Bronchial epithelial cell (primary cell): ENCODE measurements around the gene SIRPG. TPM values are rescaled to one million over a fixed set of nuclear protein-coding genes. Genes with fewer than 3 reads are reported as not detected.
A peak's percentile ranks its signal among the peaks of the same experiment; 100 is the strongest.

Experiments
- DNase-seq: peaks from one replicate; pipeline ENCODE4 v3.0.0-alpha.2; 2010; ENCODE audit warnings: low read depth
- FAIRE-seq: peaks from 2 replicates; lab custom pipeline; 2011; peaks lifted over from hg19 to GRCh38; lab: Jason Lieb, UNC
- H3K27me3 ChIP-seq: 2 replicates; pipeline ENCODE4 v1.5.1; 2011; ENCODE audit warnings: low read length; ENCODE audit not compliant: control insufficient read depth, insufficient read depth
- H3K36me3 ChIP-seq: 2 replicates; pipeline ENCODE4 v1.5.1; 2011; ENCODE audit warnings: low read length; ENCODE audit not compliant: control insufficient read depth, insufficient read depth
- H3K4me3 ChIP-seq: 2 replicates; pipeline ENCODE4 v1.5.1; 2011; ENCODE audit warnings: mild to moderate bottlenecking, low read depth, low read length, control low read depth
- total RNA-seq: library from RNA; depleted of rRNA; stranded (reverse); fragments of >200 nt; gene quantifications from 2 replicates; pipeline ENCODE4 v1.2.1, GENCODE V29; 2014
- TF ChIP-seq, protein P1 (sequence below): IDR thresholded peaks from 2 replicates; pipeline ENCODE4 v1.5.1; 2011; ENCODE audit warnings: mild to moderate bottlenecking, moderate library complexity, low read length, control low read depth, inconsistent platforms; ENCODE audit not compliant: insufficient read depth, severe bottlenecking

The SIRPG gene
- total RNA-seq, 1 donor from 2014 or later: not detected

DNA sequence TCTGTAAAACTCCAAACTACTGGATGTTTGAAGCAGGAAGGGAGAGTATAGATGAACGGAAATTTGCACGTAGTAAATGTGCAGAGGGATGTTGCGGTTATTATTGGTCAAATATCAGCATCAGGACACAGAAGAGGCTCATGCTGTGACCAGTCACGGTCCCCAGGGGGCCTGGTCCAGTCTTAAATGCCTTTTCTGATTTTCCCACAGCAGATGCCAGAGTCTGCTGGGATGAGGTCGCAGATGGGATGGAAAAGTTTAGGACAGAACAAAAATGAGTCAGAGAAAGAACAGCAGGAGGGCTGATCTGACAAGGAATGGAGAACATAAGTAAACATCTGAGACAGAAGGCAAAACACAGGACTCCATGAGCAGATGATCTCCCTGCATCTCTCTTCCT lies 11.7 kb upstream of the SIRPG start:
- H3K36me3 ChIP-seq: no peaks in the 10 kb centered on the region
- FAIRE-seq (no peak), DNase-seq (no peak)
- no peak overlapping the region for H3K4me3 ChIP-seq
- peaks cover 3% of the 10 kb centered on the region for H3K27me3 ChIP-seq
- TF ChIP-seq, protein P1, sequence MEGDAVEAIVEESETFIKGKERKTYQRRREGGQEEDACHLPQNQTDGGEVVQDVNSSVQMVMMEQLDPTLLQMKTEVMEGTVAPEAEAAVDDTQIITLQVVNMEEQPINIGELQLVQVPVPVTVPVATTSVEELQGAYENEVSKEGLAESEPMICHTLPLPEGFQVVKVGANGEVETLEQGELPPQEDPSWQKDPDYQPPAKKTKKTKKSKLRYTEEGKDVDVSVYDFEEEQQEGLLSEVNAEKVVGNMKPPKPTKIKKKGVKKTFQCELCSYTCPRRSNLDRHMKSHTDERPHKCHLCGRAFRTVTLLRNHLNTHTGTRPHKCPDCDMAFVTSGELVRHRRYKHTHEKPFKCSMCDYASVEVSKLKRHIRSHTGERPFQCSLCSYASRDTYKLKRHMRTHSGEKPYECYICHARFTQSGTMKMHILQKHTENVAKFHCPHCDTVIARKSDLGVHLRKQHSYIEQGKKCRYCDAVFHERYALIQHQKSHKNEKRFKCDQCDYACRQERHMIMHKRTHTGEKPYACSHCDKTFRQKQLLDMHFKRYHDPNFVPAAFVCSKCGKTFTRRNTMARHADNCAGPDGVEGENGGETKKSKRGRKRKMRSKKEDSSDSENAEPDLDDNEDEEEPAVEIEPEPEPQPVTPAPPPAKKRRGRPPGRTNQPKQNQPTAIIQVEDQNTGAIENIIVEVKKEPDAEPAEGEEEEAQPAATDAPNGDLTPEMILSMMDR: no peak

DNA sequence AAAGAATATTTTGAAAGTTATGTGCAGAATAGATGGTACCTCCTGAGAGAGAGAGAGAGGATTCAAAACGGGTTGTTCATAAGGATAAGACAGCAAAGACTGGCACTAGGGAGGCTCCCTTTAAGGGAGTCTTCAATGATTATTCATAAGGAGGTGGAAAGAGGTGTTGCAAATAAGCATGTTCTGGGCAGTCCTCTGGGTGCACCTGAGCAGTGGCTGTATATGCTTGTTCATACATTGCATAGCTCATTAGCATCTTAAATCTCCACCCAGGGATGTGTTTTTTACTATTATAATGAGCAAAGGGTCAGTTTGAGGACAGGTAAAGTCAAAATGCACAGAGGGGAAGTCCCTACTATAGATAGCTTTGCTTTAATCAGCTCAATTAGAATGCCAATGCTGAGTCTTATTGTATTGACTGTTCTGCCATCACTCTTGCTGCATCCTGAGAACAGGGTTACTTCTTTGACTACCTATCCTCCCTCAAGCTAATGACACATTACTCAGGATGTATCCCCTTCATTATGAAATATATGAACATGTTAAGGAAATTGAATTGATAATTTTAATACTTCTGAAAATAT lies 10.0 kb upstream of the SIRPG start:
- H3K27me3 ChIP-seq: no peaks in the 10 kb centered on the region
- H3K4me3 ChIP-seq: no peak overlapping the region
- TF ChIP-seq, protein P1: no peak
- FAIRE-seq (no peak), DNase-seq (no peak)
- H3K36me3 ChIP-seq: no peaks in the 10 kb centered on the region

- Histone ChIP-seq H3K27me3 (no peaks in the 10 kb centered on the region), H3K36me3 (no peaks in the 10 kb centered on the region), H3K4me3 (no peak overlapping the region)
- no peak for DNase-seq
- no peak for FAIRE-seq
- TF ChIP-seq, protein P1: no peak
Observed at GRCh38 chr20:1666802-1667201, 9.2 kb upstream of the SIRPG start.

GRCh38 chr20:1665345-1665744 lies 7.8 kb upstream of the SIRPG start:
- H3K27me3 ChIP-seq: no peaks in the 10 kb centered on the region
- no peak for DNase-seq
- FAIRE-seq: no peak
- H3K36me3 ChIP-seq: no peaks in the 10 kb centered on the region
- H3K4me3 ChIP-seq: no peak overlapping the region
- TF ChIP-seq, protein P1: no peak

DNA sequence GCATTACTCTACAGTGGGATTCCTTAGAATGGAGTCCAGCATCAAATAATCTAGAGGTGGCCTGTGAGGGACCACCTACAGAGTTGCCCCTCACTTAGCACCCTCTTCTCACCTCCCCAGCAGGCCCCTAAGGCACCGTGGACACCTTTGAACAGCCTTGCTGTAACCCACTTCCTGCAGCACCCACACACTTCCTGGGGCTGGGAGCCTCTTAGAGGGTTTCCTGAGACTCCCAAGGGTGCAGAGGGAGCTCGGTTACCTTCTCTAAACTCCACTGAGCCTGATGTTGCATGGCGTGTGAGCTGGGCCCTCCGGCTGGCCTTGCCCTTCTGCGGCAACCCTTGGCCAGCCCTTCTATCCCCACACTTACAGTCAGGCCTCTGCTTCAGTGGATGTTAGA lies 7.3 kb upstream of the SIRPG start:
- no peaks in the 10 kb centered on the region for H3K36me3 ChIP-seq
- no peak overlapping the region for H3K4me3 ChIP-seq
- no peak for FAIRE-seq
- no peaks in the 10 kb centered on the region for H3K27me3 ChIP-seq
- no peak for DNase-seq
- TF ChIP-seq, protein P1: no peak

- peak; percentile 72 for DNase-seq
- H3K4me3 ChIP-seq: no peak overlapping the region
- H3K36me3 ChIP-seq: no peaks in the 10 kb centered on the region
- no peak for FAIRE-seq
- no peaks in the 10 kb centered on the region for H3K27me3 ChIP-seq
- TF ChIP-seq, protein P1: no peak
Observed at GRCh38 chr20:1663917-1664316, 6.3 kb upstream of the SIRPG start.
